WTC11 (cell line): Measurements from ENCODE around the gene IGSF9. TPM values are rescaled to one million over a fixed set of nuclear protein-coding genes. Genes with fewer than 3 reads are reported as not detected.

ENCODE experiments used
- ATAC-seq: fragments of 200-7000 bp; cut with Tn5 transposase; 2 replicates; pipeline ENCODE4 v1.10.0; 2021; ENCODE audit warnings: mild to moderate bottlenecking, moderate library complexity
- CTCF ChIA-PET: fragments of 300-600 bp; sonication (Branson Sonifier 250); formaldehyde crosslinking; loops from one replicate; lab custom pipeline; 2021; ENCODE audit warnings: antibody characterized with exemption; lab: Charles Lee
- POLR2A ChIA-PET: fragments of 350-600 bp; sonication (Branson Sonifier 250); formaldehyde crosslinking; loops from one replicate; lab custom pipeline; 2021; ENCODE audit warnings: antibody characterized with exemption; lab: Charles Lee
- DNase-seq: peaks from one replicate; pipeline ENCODE4 v3.0.0; 2021; ENCODE audit warnings: low spot score
- H3K27ac Mint-ChIP-seq: 2 replicates; pipeline ENCODE4 v1.8.0; 2021; ENCODE audit warnings: mixed read lengths
- H3K27me3 Mint-ChIP-seq: 2 replicates; pipeline ENCODE4 v1.8.0; 2021; ENCODE audit warnings: low read depth, mild to moderate bottlenecking, moderate library complexity, mixed read lengths
- H3K36me3 Mint-ChIP-seq: 2 replicates; pipeline ENCODE4 v1.8.0; 2021; ENCODE audit warnings: mixed read lengths
- H3K4me1 Mint-ChIP-seq: 2 replicates; pipeline ENCODE4 v1.8.0; 2022; ENCODE audit warnings: mixed read lengths
- H3K4me3 Mint-ChIP-seq: 2 replicates; pipeline ENCODE4 v1.8.0; 2021; ENCODE audit warnings: mild to moderate bottlenecking, moderate library complexity, mixed read lengths
- H3K9me3 Mint-ChIP-seq: 2 replicates; pipeline ENCODE4 v1.8.0; 2021; ENCODE audit warnings: mixed read lengths
- CBFB ChIP-seq: sonication (generic); formaldehyde crosslinking; IDR thresholded peaks from 2 replicates; pipeline ENCODE4 v1.8.1; 2022; ENCODE audit warnings: mild to moderate bottlenecking, low read depth, missing genetic modification reagents
- CREB1 ChIP-seq: sonication (generic); formaldehyde crosslinking; IDR thresholded peaks from 2 replicates; pipeline ENCODE4 v1.8.0; 2023; ENCODE audit warnings: mild to moderate bottlenecking, missing genetic modification reagents
- ELF4 ChIP-seq: sonication (generic); formaldehyde crosslinking; IDR thresholded peaks from 2 replicates; pipeline ENCODE4 v1.8.1; 2022; ENCODE audit warnings: low read depth, mild to moderate bottlenecking, moderate library complexity, missing genetic modification reagents
- ESRRA ChIP-seq: sonication (generic); formaldehyde crosslinking; IDR thresholded peaks from 2 replicates; pipeline ENCODE4 v1.8.1; 2022; ENCODE audit warnings: mild to moderate bottlenecking, missing genetic modification reagents, borderline replicate concordance
- GTF2I ChIP-seq: fragments of 250-450 bp; sonication (Bioruptor Pico); conservative IDR thresholded peaks from 2 replicates; pipeline ENCODE4 v1.4.0; 2021; ENCODE audit warnings: mild to moderate bottlenecking
- HMGA2 ChIP-seq: fragments of 250-450 bp; sonication (Bioruptor Pico); IDR thresholded peaks from 2 replicates; pipeline ENCODE4 v1.4.0; 2021; ENCODE audit warnings: mild to moderate bottlenecking, moderate library complexity
- JAZF1 ChIP-seq: fragments of 250-450 bp; sonication (Bioruptor Pico); IDR thresholded peaks from 2 replicates; pipeline ENCODE4 v1.9.0; 2021; ENCODE audit warnings: moderate library complexity, mild to moderate bottlenecking, inconsistent platforms
- JUN ChIP-seq: sonication (generic); formaldehyde crosslinking; IDR thresholded peaks from 2 replicates; pipeline ENCODE4 v1.8.0; 2023; ENCODE audit warnings: mild to moderate bottlenecking, missing genetic modification reagents
- KAT7 ChIP-seq: sonication (generic); formaldehyde crosslinking; IDR thresholded peaks from 2 replicates; pipeline ENCODE4 v1.8.1; 2023; ENCODE audit warnings: missing genetic modification reagents, mild to moderate bottlenecking, borderline replicate concordance
- MYBL2 ChIP-seq: sonication (generic); formaldehyde crosslinking; IDR thresholded peaks from 2 replicates; pipeline ENCODE4 v1.8.1; 2023; ENCODE audit warnings: mild to moderate bottlenecking, moderate library complexity, missing genetic modification reagents
- NR1H2 ChIP-seq: sonication (generic); formaldehyde crosslinking; IDR thresholded peaks from 2 replicates; pipeline ENCODE4 v1.9.0; 2021; ENCODE audit warnings: mild to moderate bottlenecking, moderate library complexity, missing genetic modification reagents
- OVOL2 ChIP-seq: fragments of 250-450 bp; sonication (Bioruptor Pico); IDR thresholded peaks from 2 replicates; pipeline ENCODE4 v1.9.0; 2021; ENCODE audit warnings: mild to moderate bottlenecking, borderline replicate concordance
- ZNF671 ChIP-seq: fragments of 250-450 bp; sonication (Bioruptor Pico); IDR thresholded peaks from 2 replicates; pipeline ENCODE4 v1.8.0; 2021; ENCODE audit warnings: mild to moderate bottlenecking
- total RNA-seq: library from RNA; stranded (reverse); gene quantifications from 3 replicates; pipeline ENCODE4 v1.2.3, GENCODE V29; 2021
- TF ChIP-seq, protein P1 (sequence below): fragments of 250-450 bp; sonication (Bioruptor Pico); conservative IDR thresholded peaks from 2 replicates; pipeline ENCODE4 v1.9.0; 2021; ENCODE audit warnings: mild to moderate bottlenecking
- TF ChIP-seq, protein P2 (sequence below): sonication (generic); formaldehyde crosslinking; IDR thresholded peaks from 2 replicates; pipeline ENCODE4 v1.8.1; 2022; ENCODE audit warnings: mild to moderate bottlenecking, moderate library complexity, missing genetic modification reagents
- TF ChIP-seq, protein P3 (sequence below): sonication (generic); formaldehyde crosslinking; IDR thresholded peaks from 2 replicates; pipeline ENCODE4 v1.8.1; 2023; ENCODE audit warnings: mild to moderate bottlenecking, missing genetic modification reagents, borderline replicate concordance
- TF ChIP-seq, protein P4 (sequence below): fragments of 250-450 bp; sonication (Bioruptor Pico); IDR thresholded peaks from 2 replicates; pipeline ENCODE4 v1.9.0; 2021; ENCODE audit warnings: mild to moderate bottlenecking
- TF ChIP-seq, protein P5 (sequence below): sonication (generic); formaldehyde crosslinking; IDR thresholded peaks from 2 replicates; pipeline ENCODE4 v1.8.0; 2022; ENCODE audit warnings: mild to moderate bottlenecking, missing genetic modification reagents
- TF ChIP-seq, protein P6 (sequence below): sonication (generic); formaldehyde crosslinking; IDR thresholded peaks from 2 replicates; pipeline ENCODE4 v1.8.0; 2022; ENCODE audit warnings: missing genetic modification reagents

IGSF9 gene
- total RNA-seq, 1 experiment from 2014 or later, result 16.4 TPM

DNA sequence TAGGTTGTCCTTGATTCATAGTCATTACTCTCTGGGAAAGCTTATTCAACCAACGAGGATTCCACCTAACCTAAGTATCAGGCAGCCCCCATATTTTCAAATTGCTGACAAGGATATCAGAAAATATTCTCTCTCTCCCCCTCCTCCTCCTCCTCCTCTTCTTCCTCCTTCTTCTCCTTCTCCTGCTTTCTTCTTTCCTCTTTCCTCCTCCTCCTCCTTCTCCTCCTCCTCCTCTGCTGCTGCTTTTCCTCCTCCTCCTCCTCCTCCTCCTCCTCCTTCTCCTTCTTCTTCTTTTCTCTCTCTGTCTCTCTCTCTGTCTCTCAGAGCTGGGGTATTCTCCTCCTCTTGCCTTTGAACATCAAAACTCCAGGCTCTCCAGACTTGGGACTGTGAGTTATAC lies 2.5 kb upstream of the IGSF9 start:
- Mint-ChIP-seq H3K27me3 (peaks cover 5% of the 10 kb centered on the region), H3K4me3 (no peak overlapping the region)
- CTCF ChIA-PET, result interaction anchor here (5.8 kb wide), 1 partner anchor 59 kb away, joined by 100 read pairs; no protein-coding TSS in a partner anchor

DNA sequence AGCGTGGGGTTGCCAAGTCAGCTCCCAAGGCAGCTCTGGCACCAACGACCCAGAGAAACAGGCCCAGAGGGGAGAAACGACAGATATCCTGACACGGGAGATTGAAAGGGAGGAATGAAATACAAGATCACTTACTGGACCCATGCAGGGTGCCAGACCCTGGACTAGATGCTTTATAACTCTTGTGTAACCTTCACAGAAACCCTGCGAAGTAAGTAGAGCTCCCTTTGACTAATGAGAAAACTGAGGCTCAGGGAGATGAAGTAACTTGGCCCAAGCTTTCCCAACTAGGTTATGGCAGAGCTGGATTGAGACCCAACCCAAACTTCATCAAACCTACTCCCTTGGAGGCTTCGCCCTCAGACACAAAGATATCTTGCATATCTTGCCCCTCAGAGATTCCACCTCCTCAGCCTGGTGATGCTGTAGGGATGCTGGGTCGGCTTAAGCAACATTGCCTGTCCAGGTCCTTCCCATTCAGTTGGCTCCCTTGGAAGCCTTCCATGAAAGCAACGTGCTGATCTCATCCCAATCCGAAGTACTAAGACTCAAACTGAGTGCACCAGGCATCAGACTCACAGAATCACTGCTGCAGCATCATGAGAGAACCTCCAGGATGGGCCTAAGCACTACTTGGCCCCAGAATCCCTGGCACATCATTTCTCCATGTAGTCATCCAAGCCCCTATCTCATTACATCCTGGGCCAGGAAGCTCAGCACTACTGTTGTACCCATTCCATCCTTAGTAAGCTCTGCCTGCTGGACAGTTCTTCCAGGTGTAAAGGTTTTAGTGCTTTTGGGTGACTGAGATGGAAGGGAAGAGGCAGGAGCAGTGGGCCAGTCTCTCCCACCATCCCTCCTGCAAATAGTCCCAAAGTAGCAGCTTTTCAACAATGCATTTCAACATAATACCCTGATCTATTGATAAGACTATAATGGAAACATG lies 1.1 kb upstream of the IGSF9 start:
- CTCF ChIA-PET, result interaction anchor here (0.6 to 5.8 kb wide), 24 partner anchors 9 to 169 kb away, joined by 3 to 100 read pairs (median 4); partner anchors contain the start of genes ATP1A2, KCNJ9 and TAGLN2
- POLR2A ChIA-PET, result interaction anchor here (0.6 to 2.9 kb wide), 7 partner anchors 8 to 61 kb away, joined by 3 to 8 read pairs (median 3); partner anchors contain the start of gene SLAMF9
- Mint-ChIP-seq H3K4me1 (peaks cover 38% of the 10 kb centered on the region), H3K27ac (peak overlapping the region; percentile 86), H3K9me3 (no peaks in the 10 kb centered on the region), H3K27me3 (no peaks in the 10 kb centered on the region; the same call in none of the 2 replicates), H3K4me3 (peak overlapping the region; percentile 89), H3K36me3 (no peaks in the 10 kb centered on the region)
- TF ChIP-seq, protein P1, sequence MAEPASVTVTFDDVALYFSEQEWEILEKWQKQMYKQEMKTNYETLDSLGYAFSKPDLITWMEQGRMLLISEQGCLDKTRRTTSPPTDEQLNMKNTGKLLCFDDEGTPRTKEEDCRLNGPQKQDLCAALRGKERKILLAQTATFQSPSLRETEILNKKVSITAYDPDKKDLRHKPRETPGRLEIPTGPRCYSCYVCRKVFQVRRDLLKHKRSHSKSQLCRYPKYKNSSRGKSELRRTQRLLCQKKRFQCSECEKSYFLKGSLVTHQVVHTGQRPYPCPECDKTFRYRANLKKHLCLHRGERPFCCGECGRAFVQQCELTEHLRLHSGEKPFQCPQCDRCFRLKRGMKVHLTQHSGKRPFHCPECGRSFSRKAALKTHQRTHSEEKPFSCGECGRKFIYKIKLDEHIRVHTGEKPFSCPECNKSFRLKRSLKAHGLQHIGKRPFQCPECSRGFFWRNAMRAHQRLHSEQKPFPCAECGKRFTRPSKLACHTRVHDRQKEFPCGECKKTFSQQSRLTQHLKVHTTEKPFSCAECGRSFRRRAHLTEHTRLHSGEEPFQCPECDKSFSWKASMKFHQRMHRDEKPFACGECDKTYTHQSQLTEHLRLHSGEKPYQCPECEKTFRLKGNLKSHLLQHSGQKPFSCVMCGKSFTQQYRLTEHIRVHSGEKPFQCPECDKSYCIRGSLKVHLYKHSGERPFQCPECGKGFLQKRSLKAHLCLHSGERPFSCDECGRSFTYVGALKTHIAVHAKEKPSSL (CRISPR knock-in tag), result no peak
- TF ChIP-seq ELF4 (CRISPR knock-in tag), result no peak
- no peak for TF ChIP-seq CREB1 (CRISPR knock-in tag)
- no peak for TF ChIP-seq ESRRA (CRISPR knock-in tag)
- no peak for TF ChIP-seq MYBL2
- TF ChIP-seq, protein P2, sequence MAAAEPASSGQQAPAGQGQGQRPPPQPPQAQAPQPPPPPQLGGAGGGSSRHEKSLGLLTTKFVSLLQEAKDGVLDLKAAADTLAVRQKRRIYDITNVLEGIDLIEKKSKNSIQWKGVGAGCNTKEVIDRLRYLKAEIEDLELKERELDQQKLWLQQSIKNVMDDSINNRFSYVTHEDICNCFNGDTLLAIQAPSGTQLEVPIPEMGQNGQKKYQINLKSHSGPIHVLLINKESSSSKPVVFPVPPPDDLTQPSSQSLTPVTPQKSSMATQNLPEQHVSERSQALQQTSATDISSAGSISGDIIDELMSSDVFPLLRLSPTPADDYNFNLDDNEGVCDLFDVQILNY (CRISPR knock-in tag), result no peak
- no peak for TF ChIP-seq GTF2I (CRISPR knock-in tag)
- TF ChIP-seq, protein P3, sequence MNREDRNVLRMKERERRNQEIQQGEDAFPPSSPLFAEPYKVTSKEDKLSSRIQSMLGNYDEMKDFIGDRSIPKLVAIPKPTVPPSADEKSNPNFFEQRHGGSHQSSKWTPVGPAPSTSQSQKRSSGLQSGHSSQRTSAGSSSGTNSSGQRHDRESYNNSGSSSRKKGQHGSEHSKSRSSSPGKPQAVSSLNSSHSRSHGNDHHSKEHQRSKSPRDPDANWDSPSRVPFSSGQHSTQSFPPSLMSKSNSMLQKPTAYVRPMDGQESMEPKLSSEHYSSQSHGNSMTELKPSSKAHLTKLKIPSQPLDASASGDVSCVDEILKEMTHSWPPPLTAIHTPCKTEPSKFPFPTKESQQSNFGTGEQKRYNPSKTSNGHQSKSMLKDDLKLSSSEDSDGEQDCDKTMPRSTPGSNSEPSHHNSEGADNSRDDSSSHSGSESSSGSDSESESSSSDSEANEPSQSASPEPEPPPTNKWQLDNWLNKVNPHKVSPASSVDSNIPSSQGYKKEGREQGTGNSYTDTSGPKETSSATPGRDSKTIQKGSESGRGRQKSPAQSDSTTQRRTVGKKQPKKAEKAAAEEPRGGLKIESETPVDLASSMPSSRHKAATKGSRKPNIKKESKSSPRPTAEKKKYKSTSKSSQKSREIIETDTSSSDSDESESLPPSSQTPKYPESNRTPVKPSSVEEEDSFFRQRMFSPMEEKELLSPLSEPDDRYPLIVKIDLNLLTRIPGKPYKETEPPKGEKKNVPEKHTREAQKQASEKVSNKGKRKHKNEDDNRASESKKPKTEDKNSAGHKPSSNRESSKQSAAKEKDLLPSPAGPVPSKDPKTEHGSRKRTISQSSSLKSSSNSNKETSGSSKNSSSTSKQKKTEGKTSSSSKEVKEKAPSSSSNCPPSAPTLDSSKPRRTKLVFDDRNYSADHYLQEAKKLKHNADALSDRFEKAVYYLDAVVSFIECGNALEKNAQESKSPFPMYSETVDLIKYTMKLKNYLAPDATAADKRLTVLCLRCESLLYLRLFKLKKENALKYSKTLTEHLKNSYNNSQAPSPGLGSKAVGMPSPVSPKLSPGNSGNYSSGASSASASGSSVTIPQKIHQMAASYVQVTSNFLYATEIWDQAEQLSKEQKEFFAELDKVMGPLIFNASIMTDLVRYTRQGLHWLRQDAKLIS (CRISPR knock-in tag), result 0 out of 2 replicates have a peak, but pooled peaks have one; percentile 25
- 0 out of 2 replicates have a peak, but pooled peaks have one; percentile 6 for TF ChIP-seq CBFB (CRISPR knock-in tag)
- ATAC-seq, result no peak
- no peak for DNase-seq

More for the DNA sequence above, 2.5 kb upstream of the IGSF9 start:
- no peak for DNase-seq
- no peak for ATAC-seq
- Mint-ChIP-seq H3K4me1 (peaks cover 26% of the 10 kb centered on the region), H3K27ac (no peak overlapping the region), H3K9me3 (no peaks in the 10 kb centered on the region), H3K36me3 (no peaks in the 10 kb centered on the region)
- POLR2A ChIA-PET, result no interaction called here
- TF ChIP-seq JUN (CRISPR knock-in tag) (no peak), HMGA2 (CRISPR knock-in tag) (no peak), OVOL2 (CRISPR knock-in tag) (no peak), NR1H2 (CRISPR knock-in tag) (no peak), ZNF671 (no peak), JAZF1 (no peak), KAT7 (no peak)
- TF ChIP-seq, protein P4, sequence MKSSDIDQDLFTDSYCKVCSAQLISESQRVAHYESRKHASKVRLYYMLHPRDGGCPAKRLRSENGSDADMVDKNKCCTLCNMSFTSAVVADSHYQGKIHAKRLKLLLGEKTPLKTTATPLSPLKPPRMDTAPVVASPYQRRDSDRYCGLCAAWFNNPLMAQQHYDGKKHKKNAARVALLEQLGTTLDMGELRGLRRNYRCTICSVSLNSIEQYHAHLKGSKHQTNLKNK (CRISPR knock-in tag), result no peak
- TF ChIP-seq, protein P5, sequence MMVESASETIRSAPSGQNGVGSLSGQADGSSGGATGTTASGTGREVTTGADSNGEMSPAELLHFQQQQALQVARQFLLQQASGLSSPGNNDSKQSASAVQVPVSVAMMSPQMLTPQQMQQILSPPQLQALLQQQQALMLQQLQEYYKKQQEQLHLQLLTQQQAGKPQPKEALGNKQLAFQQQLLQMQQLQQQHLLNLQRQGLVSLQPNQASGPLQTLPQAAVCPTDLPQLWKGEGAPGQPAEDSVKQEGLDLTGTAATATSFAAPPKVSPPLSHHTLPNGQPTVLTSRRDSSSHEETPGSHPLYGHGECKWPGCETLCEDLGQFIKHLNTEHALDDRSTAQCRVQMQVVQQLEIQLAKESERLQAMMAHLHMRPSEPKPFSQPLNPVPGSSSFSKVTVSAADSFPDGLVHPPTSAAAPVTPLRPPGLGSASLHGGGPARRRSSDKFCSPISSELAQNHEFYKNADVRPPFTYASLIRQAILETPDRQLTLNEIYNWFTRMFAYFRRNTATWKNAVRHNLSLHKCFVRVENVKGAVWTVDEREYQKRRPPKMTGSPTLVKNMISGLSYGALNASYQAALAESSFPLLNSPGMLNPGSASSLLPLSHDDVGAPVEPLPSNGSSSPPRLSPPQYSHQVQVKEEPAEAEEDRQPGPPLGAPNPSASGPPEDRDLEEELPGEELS (CRISPR knock-in tag), result no peak
- TF ChIP-seq, protein P6, sequence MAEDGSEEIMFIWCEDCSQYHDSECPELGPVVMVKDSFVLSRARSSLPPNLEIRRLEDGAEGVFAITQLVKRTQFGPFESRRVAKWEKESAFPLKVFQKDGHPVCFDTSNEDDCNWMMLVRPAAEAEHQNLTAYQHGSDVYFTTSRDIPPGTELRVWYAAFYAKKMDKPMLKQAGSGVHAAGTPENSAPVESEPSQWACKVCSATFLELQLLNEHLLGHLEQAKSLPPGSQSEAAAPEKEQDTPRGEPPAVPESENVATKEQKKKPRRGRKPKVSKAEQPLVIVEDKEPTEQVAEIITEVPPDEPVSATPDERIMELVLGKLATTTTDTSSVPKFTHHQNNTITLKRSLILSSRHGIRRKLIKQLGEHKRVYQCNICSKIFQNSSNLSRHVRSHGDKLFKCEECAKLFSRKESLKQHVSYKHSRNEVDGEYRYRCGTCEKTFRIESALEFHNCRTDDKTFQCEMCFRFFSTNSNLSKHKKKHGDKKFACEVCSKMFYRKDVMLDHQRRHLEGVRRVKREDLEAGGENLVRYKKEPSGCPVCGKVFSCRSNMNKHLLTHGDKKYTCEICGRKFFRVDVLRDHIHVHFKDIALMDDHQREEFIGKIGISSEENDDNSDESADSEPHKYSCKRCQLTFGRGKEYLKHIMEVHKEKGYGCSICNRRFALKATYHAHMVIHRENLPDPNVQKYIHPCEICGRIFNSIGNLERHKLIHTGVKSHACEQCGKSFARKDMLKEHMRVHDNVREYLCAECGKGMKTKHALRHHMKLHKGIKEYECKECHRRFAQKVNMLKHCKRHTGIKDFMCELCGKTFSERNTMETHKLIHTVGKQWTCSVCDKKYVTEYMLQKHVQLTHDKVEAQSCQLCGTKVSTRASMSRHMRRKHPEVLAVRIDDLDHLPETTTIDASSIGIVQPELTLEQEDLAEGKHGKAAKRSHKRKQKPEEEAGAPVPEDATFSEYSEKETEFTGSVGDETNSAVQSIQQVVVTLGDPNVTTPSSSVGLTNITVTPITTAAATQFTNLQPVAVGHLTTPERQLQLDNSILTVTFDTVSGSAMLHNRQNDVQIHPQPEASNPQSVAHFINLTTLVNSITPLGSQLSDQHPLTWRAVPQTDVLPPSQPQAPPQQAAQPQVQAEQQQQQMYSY (CRISPR knock-in tag), result no peak
